T-helper 22 cell (primary cell): ENCODE results near the gene HOXC13.

Source experiments
- DNase-seq: peaks from one replicate; pipeline ENCODE4 v3.0.0-alpha.2; 2020; ENCODE audit warnings: low read depth

HOXC13 gene

GRCh38 chr12:53955036-53955775 is 16.6 kb downstream of the HOXC13 start:
- DNase-seq, result no peak

GRCh38 chr12:53955776-53956250 is 17.2 kb downstream of the HOXC13 start:
- DNase-seq, result no peak

GRCh38 chr12:53956251-53956887 is 17.7 kb downstream of the HOXC13 start:
- no peak for DNase-seq

GRCh38 chr12:53956914-53957536 is 18.4 kb downstream of the HOXC13 start:
- no peak for DNase-seq

- no peak for DNase-seq
Measured at GRCh38 chr12:53958128-53958527, 19.5 kb downstream of the HOXC13 start.

GRCh38 chr12:53959314-53959713 is 20.7 kb downstream of the HOXC13 start:
- DNase-seq, result no peak

- DNase-seq, result no peak
Measured at GRCh38 chr12:53960187-53961024, 21.8 kb downstream of the HOXC13 start.

GRCh38 chr12:53961025-53961761 is 22.6 kb downstream of the HOXC13 start:
- no peak for DNase-seq

GRCh38 chr12:53963005-53963404 is 24.4 kb downstream of the HOXC13 start:
- no peak for DNase-seq

- no peak for DNase-seq
Measured at GRCh38 chr12:53963434-53964314, 25.0 kb downstream of the HOXC13 start.

- DNase-seq, result no peak
Measured at GRCh38 chr12:53964315-53964713, 25.7 kb downstream of the HOXC13 start.

GRCh38 chr12:53965281-53966084 is 26.9 kb downstream of the HOXC13 start:
- no peak for DNase-seq

- DNase-seq, result no peak
Measured at GRCh38 chr12:53966085-53966384, 27.4 kb downstream of the HOXC13 start.

GRCh38 chr12:53966385-53967133 is 27.9 kb downstream of the HOXC13 start:
- DNase-seq, result no peak

- no peak for DNase-seq
Measured at GRCh38 chr12:53967421-53967925, 28.8 kb downstream of the HOXC13 start.

- no peak for DNase-seq
Measured at GRCh38 chr12:53968214-53969127, 29.8 kb downstream of the HOXC13 start.

GRCh38 chr12:53969588-53970259 is 31.1 kb downstream of the HOXC13 start:
- no peak for DNase-seq
